Stimulated activated CD8-positive, alpha-beta memory T cell treated with anti-CD3 and anti-CD28 coated beads, Interleukin-15, amount 100 ng/mL, for 48 hours (primary cell): ENCODE measurements around the gene SLC38A5.
"Not testable (repeated sequence)": the region's sequence is repeated elsewhere in the genome, so short reads cannot be mapped to it uniquely, and the experiment has no call there.

Experiments
- DNase-seq, 2 donors: peaks; one replicate each; pipeline ENCODE4 v3.0.0-alpha.2; 2020; ENCODE audit warnings: low read depth in 2 of 2

SLC38A5 gene

DNA sequence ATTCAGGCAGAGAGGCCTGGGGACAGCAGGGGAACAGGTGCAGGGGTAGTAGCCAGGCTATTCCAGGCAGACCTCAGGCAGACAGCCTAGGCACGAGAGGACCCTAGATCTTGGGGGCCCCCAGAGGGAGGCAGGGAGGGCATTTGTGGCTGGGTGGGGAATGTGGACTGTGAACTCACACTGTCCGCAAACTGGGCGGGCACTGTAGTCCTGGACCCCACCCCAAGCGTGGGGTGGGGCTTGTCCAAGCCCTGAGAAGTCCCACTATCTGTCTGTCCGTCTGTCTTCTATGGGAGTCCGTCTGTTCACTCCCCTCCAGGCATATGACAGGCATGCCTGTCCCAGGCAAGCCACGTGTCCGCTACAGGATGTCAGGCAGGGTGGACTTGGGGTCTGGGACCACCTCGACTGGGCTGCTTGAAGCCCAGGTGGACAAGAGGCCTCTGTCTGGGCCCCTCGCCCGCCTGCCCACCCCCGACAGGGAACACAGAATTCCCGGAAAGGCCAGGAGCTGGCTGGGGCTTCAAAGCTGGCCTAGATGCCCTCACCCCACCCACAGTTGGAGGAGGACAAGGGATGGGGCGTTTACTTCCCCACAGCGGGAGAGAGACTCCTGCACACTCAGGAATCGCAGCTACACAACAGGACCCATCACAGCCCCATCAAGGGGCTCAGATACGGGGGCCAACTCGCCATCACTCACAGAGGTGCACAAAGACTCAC, at the start of gene SLC38A5:
TSS of gene SLC38A5 (minus strand) at position 151 of the 723 bp plus-strand sequence. CDS start 2,336 bp downstream, outside the sequence.
- DNase-seq = no peak

GRCh38 chrX:48519481-48519880, 49.4 kb upstream of the SLC38A5 start:
- DNase-seq = not testable (repeated sequence)

GRCh38 chrX:48516987-48517386, 46.9 kb upstream of the SLC38A5 start:
- no peak for DNase-seq

GRCh38 chrX:48516285-48516684, 46.2 kb upstream of the SLC38A5 start:
- no peak for DNase-seq

GRCh38 chrX:48515842-48516241, 45.8 kb upstream of the SLC38A5 start:
- DNase-seq = no peak

- DNase-seq = no peak
These were observed 44.9 kb upstream of the SLC38A5 start for GRCh38 chrX:48514868-48515460.

- no peak for DNase-seq
These were observed 44.2 kb upstream of the SLC38A5 start for GRCh38 chrX:48514126-48514806.

GRCh38 chrX:48513670-48514069, 43.6 kb upstream of the SLC38A5 start:
- no peak for DNase-seq

DNA sequence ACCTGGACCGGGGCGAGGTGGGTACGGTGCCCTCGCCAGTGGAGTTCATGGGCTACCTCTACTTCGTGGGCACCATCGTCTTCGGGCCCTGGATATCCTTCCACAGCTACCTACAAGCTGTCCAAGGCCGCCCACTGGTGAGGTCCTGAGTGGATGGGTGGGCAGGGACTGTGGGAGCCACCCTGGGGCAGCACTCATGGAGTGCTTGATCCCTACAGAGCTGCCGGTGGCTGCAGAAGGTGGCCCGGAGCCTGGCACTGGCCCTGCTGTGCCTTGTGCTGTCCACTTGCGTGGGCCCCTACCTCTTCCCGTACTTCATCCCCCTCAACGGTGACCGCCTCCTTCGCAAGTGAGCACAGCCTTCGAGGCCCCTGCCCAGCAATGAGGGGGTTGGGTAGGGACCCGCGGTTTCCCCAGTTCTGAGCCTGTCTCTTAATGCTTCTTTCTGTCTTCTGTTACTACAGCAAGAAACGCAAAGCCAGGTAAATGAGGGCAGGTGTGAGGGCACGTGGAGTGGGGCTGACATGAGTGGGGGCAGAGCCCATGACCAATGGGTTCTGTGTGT, 42.4 kb upstream of the SLC38A5 start:
- DNase-seq = no peak

- no peak for DNase-seq
These were observed 41.5 kb upstream of the SLC38A5 start for GRCh38 chrX:48511560-48511959.

DNA sequence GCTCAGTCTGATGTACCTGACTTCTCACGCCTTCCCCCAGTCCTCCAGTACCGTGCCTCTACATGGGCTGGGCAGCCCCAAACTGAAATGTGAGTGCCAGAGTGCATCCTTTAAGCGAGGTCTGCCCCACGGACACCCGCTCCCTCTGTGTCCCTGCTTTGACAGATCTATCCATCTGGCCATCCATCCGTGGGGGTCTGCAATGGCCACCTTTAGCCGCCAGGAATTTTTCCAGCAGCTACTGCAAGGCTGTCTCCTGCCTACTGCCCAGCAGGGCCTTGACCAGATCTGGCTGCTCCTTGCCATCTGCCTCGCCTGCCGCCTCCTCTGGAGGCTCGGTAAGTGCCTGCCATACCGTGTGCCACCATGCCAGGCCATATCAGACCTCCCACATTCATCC, 39.6 kb upstream of the SLC38A5 start:
- no peak for DNase-seq

DNA sequence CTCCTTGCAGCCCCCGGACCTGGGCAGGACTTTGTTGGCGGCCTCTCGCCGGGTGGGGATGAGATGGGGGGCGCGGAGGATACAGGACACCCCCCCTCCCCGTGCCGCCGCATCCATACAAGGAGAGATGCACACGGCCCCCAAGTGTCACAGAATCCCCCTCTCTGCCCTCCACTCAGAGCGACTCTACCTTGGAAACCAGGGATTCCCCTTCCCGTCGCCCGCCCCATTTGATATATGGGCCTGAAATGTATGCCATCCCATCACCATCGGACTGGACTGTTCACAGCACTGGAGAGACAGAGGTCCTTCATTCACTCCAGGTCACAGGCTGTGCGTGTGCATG, 39.2 kb upstream of the SLC38A5 start:
- no peak for DNase-seq

DNA sequence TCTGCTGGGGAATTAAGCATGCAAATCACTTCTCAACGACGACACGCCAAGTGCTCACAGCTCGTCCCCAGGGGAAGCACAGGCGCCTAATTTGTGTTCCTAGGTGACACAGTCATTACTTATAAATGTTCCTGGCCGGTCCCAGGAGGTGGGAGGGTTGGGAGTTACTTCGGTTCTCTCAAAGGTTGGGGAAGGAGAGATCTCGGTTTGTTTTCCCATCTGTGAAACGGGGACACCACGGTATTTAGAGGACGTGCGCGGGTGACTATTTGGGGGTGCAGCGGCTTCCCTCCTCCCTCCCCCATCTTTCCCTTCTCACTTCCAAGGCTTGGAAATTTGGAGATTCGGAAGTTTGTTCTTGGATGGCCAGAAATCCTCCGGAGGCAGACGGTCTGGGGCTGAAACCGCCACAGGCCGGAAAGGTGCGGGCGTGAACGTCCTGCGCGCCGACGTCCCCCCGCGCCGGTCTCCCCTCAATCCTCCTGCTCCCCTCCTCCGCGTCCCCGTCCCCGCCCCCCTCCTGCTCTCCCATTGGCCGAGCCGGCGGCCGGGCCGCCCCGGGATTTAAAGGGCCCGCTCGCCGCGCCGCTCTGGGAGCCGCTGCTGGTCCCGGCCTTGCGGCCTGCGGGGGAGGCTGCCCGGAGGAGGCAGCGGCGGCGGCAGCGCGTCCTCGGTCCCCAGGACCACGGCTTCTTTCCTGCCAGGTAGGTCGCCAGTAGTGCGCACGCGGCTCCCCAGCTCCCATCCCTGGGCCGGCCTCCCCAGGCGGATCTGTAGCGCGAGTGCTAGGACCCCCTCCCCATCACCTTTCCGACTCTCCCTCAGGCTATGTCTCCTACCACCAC, 38.6 kb upstream of the SLC38A5 start, which contains the start of gene PORCN:
TSS of gene PORCN (plus strand) at position 593 of the 845 bp plus-strand sequence. CDS start 829 bp downstream, outside the sequence.
- peak; percentile 73 to 74 for DNase-seq

DNA sequence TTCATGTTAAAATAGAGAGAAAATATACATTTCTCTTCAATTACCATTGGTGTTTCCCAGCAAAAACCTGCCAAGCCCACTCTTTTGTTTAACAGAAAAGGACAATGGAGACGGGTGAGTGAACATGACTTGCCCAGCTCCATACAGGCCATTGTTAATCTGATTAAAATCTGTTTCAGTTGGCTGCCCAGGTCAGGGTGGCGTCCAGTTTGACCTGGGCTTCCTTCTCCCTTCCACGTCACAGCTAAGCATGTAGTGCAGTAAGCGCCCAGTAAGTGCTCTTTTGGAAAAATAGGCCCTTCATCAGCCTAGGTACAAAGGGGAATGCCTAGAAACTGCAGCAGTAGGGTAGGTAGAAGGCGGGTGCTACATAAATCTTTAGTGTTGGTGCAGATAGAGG, 37.2 kb upstream of the SLC38A5 start:
- no peak for DNase-seq

DNA sequence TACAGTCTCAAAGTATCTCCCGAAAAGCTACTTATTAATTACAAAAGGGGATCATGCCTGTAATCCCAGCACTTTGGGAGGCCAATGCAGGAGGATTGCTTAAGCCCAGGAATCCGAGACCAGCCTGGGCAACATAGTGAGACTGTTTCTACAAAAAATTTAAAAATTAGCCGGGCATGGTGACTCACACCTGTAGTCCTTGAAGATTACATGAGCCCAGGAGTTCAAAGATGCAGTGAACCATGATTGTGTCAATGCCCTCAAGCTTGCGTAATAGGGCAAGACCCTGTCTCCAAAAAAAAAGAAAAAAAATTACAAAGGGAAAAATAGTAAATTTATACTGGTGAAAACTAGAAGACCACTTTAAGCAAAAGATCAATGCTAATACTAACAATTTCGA, 35.4 kb upstream of the SLC38A5 start:
- DNase-seq = no peak

DNA sequence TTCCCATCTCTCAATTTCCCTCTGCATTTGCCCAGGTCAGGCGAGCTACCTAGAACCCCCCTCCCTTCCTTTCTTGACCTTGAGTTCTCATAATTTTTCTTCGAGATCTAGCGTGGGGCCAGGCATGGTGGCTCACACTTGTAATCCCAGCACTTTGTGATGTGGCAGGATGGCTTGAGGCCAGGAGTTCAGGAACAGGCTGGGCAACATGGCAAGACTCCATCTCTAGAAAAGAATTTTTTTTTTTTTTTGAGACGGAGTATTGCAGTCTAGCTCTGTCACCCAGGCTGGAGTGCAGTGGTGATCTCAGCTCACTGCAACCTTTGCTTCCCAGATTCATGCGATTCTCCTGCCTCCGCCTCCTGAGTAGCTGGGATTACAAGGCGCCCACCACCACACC, 34.2 kb upstream of the SLC38A5 start:
- no peak for DNase-seq

DNA sequence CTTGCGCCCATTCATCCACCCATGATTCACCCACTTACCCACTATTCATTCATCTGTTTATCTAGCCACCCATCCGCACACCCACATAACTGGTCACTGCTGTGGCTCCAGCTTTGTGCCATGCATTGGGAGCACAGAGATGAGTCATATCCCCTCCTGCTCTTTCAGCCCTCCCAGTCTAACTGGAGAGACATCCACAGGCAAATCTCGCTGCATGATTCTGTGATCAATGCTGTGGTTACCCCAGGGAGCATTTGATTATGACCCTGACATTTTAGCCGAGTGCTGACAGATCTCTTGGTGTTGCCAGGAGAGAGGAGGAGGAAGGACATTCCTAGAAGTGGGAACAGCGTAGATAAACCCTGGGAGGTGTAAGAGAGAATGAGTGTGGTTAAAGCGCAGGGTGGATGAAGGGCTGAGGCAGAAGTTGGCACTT, 28.3 kb upstream of the SLC38A5 start:
- DNase-seq = no peak

GRCh38 chrX:48497871-48498270, 27.8 kb upstream of the SLC38A5 start:
- DNase-seq = no peak

DNA sequence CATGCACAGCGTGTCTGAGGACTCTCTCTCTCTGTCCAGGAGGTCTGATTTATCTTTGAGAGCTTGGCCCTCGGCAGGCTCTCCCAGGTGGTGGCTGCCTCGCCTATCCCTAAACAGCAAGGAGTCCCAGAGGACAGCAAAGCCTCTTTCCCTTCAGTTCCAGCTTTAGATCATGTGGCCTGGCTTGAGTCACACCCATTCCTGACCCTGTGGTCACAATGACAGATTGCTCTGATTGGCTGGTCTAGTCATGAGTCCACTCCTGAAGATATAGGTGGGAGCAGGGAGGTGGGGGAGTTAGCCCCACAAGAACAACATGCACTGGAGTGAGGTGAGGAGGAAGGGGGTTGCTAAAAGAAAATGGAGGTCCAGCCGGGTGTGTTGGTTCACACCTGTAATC, 26.6 kb upstream of the SLC38A5 start:
- DNase-seq = no peak

- no peak for DNase-seq
These were observed 23.9 kb upstream of the SLC38A5 start for GRCh38 chrX:48493890-48494364.

- DNase-seq = no peak
These were observed 22.3 kb upstream of the SLC38A5 start for GRCh38 chrX:48492293-48492910.
